Effector memory CD8-positive, alpha-beta T cell (primary cell): ENCODE data around the gene ATXN7L3B.

Experiments
- ATAC-seq: fragments of 150-1000 bp; cut with Tn5 transposase; replicated peaks from 2 replicates; pipeline ENCODE4 v1.10.0; 2021; ENCODE audit warnings: mild to moderate bottlenecking, moderate library complexity
- DNase-seq, 3 experiments: peaks; one replicate each; pipeline ENCODE4 v3.0.0; 2021
- H3K27ac Mint-ChIP-seq, 2 donors: one replicate each; pipeline ENCODE4 v1.8.0; 2022; ENCODE audit warnings: mild to moderate bottlenecking in 2 of 2, mixed read lengths in 2 of 2, moderate library complexity in 2 of 2
- H3K27me3 Mint-ChIP-seq, 2 donors: one replicate each; pipeline ENCODE4 v1.8.0; 2022; ENCODE audit warnings: mixed read lengths in 2 of 2
- H3K36me3 Mint-ChIP-seq: one replicate; pipeline ENCODE4 v1.8.0; 2022; ENCODE audit warnings: mild to moderate bottlenecking, moderate library complexity, mixed read lengths; ENCODE audit not compliant: insufficient read depth
- H3K4me1 Mint-ChIP-seq, 2 donors: one replicate each; pipeline ENCODE4 v1.8.0; 2022; ENCODE audit warnings: low read depth in 2 of 2, mixed read lengths in 2 of 2
- H3K4me3 Mint-ChIP-seq, 2 donors: one replicate each; pipeline ENCODE4 v1.8.0; 2022; ENCODE audit warnings: mild to moderate bottlenecking in 2 of 2, mixed read lengths in 2 of 2, moderate library complexity in 2 of 2
- H3K9me3 Mint-ChIP-seq, 2 donors: one replicate each; pipeline ENCODE4 v1.8.0; 2022; ENCODE audit warnings: mixed read lengths in 2 of 2

Gene ATXN7L3B

DNA sequence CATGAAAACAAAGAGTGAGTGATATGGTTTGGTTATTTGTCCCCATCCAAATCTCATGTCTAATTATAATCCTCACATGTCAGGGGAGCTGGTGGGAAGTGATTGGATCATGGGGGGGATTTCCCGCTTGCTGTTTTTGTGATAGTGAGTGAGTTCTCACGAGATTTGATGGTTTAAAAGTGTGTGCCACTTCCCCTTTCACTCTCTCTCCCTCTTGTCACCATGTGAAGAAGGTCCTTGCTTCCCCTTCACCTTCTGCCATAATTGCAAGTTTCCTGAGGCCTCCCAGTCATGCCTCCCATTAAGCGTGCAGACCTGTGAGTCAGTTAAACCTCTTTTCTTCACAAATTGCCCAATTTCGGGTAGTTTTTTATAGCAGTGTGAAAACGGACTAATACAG, 2.1 kb upstream of the ATXN7L3B start:
- DNase-seq = no peak
- H3K4me3 Mint-ChIP-seq = no peak overlapping the region
- H3K9me3 Mint-ChIP-seq = no peaks in the 10 kb centered on the region
- H3K27ac Mint-ChIP-seq = no peak overlapping the region
- H3K4me1 Mint-ChIP-seq = peaks cover 31 to 35% of the 10 kb centered on the region in 2 donors
- H3K36me3 Mint-ChIP-seq = peaks cover 30% of the 10 kb centered on the region
- no peak for ATAC-seq
- no peaks in the 10 kb centered on the region for H3K27me3 Mint-ChIP-seq

- Mint-ChIP-seq H3K27me3 (no peaks in the 10 kb centered on the region), H3K36me3 (peaks cover 45% of the 10 kb centered on the region), H3K4me3 (peak overlapping the region; percentile 96 to 99), H3K9me3 (no peaks in the 10 kb centered on the region), H3K27ac (peak overlapping the region; percentile 99 to 100), H3K4me1 (peaks cover 41 to 51% of the 10 kb centered on the region in 2 donors)
- ATAC-seq (peak; percentile 53), DNase-seq (peak in 2 of 3 experiments; percentile 5 to 15)
These were observed 419 bp upstream of the ATXN7L3B start for GRCh38 chr12:74537126-74537706.

- Mint-ChIP-seq H3K4me1 (peaks cover 41 to 65% of the 10 kb centered on the region in 2 donors), H3K27me3 (no peaks in the 10 kb centered on the region), H3K36me3 (peaks cover 57% of the 10 kb centered on the region), H3K9me3 (no peaks in the 10 kb centered on the region), H3K27ac (peak overlapping the region; percentile 99 to 100), H3K4me3 (peak overlapping the region; percentile 96 to 99)
- DNase-seq = peak; percentile 31 to 37 (median 34)
- peak; percentile 34 for ATAC-seq
These were observed 1.0 kb downstream of the ATXN7L3B start for GRCh38 chr12:74538491-74539258.

GRCh38 chr12:74539261-74539660, 1.6 kb downstream of the ATXN7L3B start:
- Mint-ChIP-seq H3K9me3 (no peaks in the 10 kb centered on the region), H3K27ac (peak overlapping the region; percentile 99 to 100), H3K36me3 (peaks cover 59% of the 10 kb centered on the region), H3K4me3 (peak overlapping the region; percentile 96 to 99), H3K4me1 (peaks cover 41 to 66% of the 10 kb centered on the region in 2 donors), H3K27me3 (no peaks in the 10 kb centered on the region)
- ATAC-seq (no peak), DNase-seq (no peak)

- DNase-seq = no peak
- Mint-ChIP-seq H3K27me3 (no peaks in the 10 kb centered on the region), H3K9me3 (no peaks in the 10 kb centered on the region), H3K27ac (peak overlapping the region; percentile 99 to 100), H3K4me3 (peak overlapping the region; percentile 96 to 99), H3K36me3 (peaks cover 59% of the 10 kb centered on the region), H3K4me1 (peaks cover 41 to 66% of the 10 kb centered on the region in 2 donors)
- no peak for ATAC-seq
These were observed 2.3 kb downstream of the ATXN7L3B start for GRCh38 chr12:74539765-74540526.

GRCh38 chr12:74541074-74541473, 3.4 kb downstream of the ATXN7L3B start:
- H3K36me3 Mint-ChIP-seq = peaks cover 59% of the 10 kb centered on the region
- H3K4me3 Mint-ChIP-seq = peak overlapping the region; percentile 96 to 99
- no peaks in the 10 kb centered on the region for H3K9me3 Mint-ChIP-seq
- H3K4me1 Mint-ChIP-seq = peaks cover 42 to 70% of the 10 kb centered on the region in 2 donors
- H3K27me3 Mint-ChIP-seq = no peaks in the 10 kb centered on the region
- no peak for ATAC-seq
- no peak for DNase-seq
- H3K27ac Mint-ChIP-seq = peak overlapping the region; percentile 99 to 100

DNA sequence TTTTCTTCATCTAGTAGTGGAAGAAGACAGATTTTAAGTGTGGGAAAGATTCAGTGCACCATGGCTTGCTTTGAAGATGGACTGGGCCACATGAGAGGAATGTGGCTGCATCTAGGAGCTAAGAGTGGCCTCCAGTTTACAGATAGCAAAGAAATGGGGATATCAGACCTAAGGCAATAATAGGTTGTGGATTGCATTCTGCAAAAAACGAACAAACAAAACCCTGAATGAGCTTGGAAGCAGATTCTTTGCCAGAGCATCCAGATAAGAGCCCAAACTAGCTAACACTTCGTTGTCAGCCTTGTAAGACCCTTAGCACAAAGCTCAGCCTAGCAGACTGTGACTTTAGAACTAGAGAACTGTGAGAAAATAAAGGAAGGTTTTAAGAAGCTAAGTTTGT, 9.6 kb downstream of the ATXN7L3B start:
- peaks cover 1 to 19% of the 10 kb centered on the region in 2 donors for H3K4me1 Mint-ChIP-seq
- no peak overlapping the region for H3K27ac Mint-ChIP-seq
- H3K9me3 Mint-ChIP-seq = no peaks in the 10 kb centered on the region
- ATAC-seq (no peak), DNase-seq (no peak)
- H3K4me3 Mint-ChIP-seq = no peak overlapping the region
- H3K27me3 Mint-ChIP-seq = no peaks in the 10 kb centered on the region
- H3K36me3 Mint-ChIP-seq = peaks cover 14% of the 10 kb centered on the region

DNA sequence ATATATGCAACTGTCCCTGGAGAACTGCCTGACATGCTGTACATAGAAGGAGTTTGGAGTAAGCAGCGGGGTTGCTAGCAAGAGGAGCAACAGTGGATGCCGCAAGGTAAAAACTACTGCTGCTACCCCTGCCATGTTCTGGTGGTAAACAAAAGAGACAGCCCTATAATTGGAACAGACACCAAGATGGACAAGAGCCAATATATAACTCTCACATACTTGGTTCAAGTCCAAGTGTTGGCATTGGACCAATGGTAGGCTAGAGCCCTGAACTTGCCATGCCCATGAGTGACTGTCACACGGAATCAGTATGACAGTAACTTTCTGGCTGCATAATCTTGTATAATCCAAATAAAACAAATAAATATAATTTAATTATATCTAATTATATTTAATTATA, 13.7 kb downstream of the ATXN7L3B start:
- H3K4me3 Mint-ChIP-seq = no peak overlapping the region
- H3K27ac Mint-ChIP-seq = no peak overlapping the region
- no peaks in the 10 kb centered on the region for H3K27me3 Mint-ChIP-seq
- no peak for ATAC-seq
- no peak for DNase-seq
- H3K36me3 Mint-ChIP-seq = no peaks in the 10 kb centered on the region
- H3K4me1 Mint-ChIP-seq = no peaks in the 10 kb centered on the region
- H3K9me3 Mint-ChIP-seq = no peaks in the 10 kb centered on the region

DNA sequence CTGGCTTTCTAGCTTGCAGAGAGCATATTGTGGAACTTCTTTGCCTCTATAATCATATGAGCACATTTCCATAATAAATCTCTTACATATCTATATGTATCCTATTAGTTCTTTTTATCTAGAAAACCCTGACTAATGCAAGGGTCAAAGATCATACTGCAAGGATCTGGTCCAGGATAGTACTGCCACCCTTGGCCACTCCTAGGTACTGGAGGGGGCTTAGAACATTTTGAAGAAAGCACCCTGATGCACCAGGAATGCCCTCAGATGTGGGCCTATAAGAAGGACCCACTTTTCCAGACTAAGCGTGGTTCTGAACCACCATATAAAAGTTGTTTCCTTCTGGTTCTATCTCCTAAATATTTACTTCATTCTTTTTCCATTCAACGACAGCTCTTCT, 14.6 kb downstream of the ATXN7L3B start:
- no peak overlapping the region for H3K4me3 Mint-ChIP-seq
- H3K27me3 Mint-ChIP-seq = no peaks in the 10 kb centered on the region
- DNase-seq (no peak), ATAC-seq (no peak)
- H3K36me3 Mint-ChIP-seq = no peaks in the 10 kb centered on the region
- no peaks in the 10 kb centered on the region for H3K4me1 Mint-ChIP-seq
- no peak overlapping the region for H3K27ac Mint-ChIP-seq
- H3K9me3 Mint-ChIP-seq = no peaks in the 10 kb centered on the region

DNA sequence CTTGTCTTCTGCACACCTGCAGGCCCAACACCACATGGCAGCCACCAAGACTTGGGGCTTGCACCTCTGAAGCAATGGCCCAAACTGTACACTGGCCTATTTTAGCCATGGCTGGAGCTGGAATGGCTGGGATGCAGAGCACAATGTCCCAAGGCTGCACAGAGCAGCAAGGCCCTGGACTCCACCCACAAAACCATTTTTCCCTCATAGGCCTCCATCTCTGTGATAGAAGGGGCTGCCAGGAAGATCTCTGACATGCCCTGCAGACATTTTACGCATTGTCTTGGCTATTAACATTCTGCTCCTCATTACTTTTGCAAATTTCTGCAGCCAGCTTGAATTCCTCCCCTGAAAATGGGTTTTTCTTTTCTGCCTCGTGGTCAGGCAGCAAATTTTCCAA, 22.1 kb downstream of the ATXN7L3B start:
- DNase-seq (no peak), ATAC-seq (no peak)
- Mint-ChIP-seq H3K36me3 (no peaks in the 10 kb centered on the region), H3K27ac (no peak overlapping the region), H3K27me3 (peaks cover 6 to 12% of the 10 kb centered on the region in 2 donors), H3K4me1 (no peaks in the 10 kb centered on the region), H3K9me3 (no peaks in the 10 kb centered on the region), H3K4me3 (no peak overlapping the region)

- Mint-ChIP-seq H3K27ac (no peak overlapping the region), H3K27me3 (peaks cover 1 to 8% of the 10 kb centered on the region in 2 donors), H3K4me3 (no peak overlapping the region)
These were observed 26.3 kb downstream of the ATXN7L3B start for GRCh38 chr12:74563927-74564326.

GRCh38 chr12:74578486-74578885, 40.9 kb downstream of the ATXN7L3B start:
- no peak for ATAC-seq
- H3K4me1 Mint-ChIP-seq = no peaks in the 10 kb centered on the region

More at GRCh38 chr12:74563927-74564326, 26.3 kb downstream of the ATXN7L3B start:
- Mint-ChIP-seq H3K36me3 (no peaks in the 10 kb centered on the region), H3K9me3 (no peaks in the 10 kb centered on the region), H3K4me1 (no peaks in the 10 kb centered on the region)
- DNase-seq (no peak), ATAC-seq (no peak)

GRCh38 chr12:74579446-74579845, 41.8 kb downstream of the ATXN7L3B start:
- Mint-ChIP-seq H3K4me3 (no peak overlapping the region), H3K36me3 (no peaks in the 10 kb centered on the region), H3K4me1 (no peaks in the 10 kb centered on the region), H3K9me3 (peaks cover 0 to 2% of the 10 kb centered on the region in 2 donors), H3K27me3 (peaks cover 11 to 16% of the 10 kb centered on the region in 2 donors), H3K27ac (no peak overlapping the region)
- DNase-seq = no peak
- ATAC-seq = no peak

More at GRCh38 chr12:74578486-74578885, 40.9 kb downstream of the ATXN7L3B start:
- DNase-seq = no peak
- Mint-ChIP-seq H3K36me3 (no peaks in the 10 kb centered on the region), H3K9me3 (peaks cover 0 to 2% of the 10 kb centered on the region in 2 donors), H3K4me3 (no peak overlapping the region), H3K27me3 (peaks cover 11 to 16% of the 10 kb centered on the region in 2 donors), H3K27ac (no peak overlapping the region)
